GM19099 (cell line): ENCODE measurements around the gene TTLL10.

Source experiments
- POLR2A ChIP-seq: IDR thresholded peaks from 3 replicates; pipeline ENCODE4 v1.6.1; 2011; ENCODE audit warnings: low read depth; ENCODE audit not compliant: insufficient read length; ENCODE audit errors: extremely low read depth

TTLL10 gene

GRCh38 chr1:1150100-1150499 is 23.6 kb upstream of the TTLL10 start:
- TF ChIP-seq POLR2A: no peak

- TF ChIP-seq POLR2A: no peak
Observed at GRCh38 chr1:1151306-1151705, 22.4 kb upstream of the TTLL10 start.

- TF ChIP-seq POLR2A: no peak
Observed at GRCh38 chr1:1153874-1154273, 19.8 kb upstream of the TTLL10 start.

GRCh38 chr1:1155258-1155657 is 18.4 kb upstream of the TTLL10 start:
- TF ChIP-seq POLR2A: no peak

- TF ChIP-seq POLR2A: no peak
Observed at GRCh38 chr1:1156140-1157032, 17.3 kb upstream of the TTLL10 start.

GRCh38 chr1:1157033-1157365 is 16.7 kb upstream of the TTLL10 start:
- TF ChIP-seq POLR2A: no peak

- TF ChIP-seq POLR2A: peak; percentile 67
Observed at GRCh38 chr1:1157426-1157913, 16.2 kb upstream of the TTLL10 start.

GRCh38 chr1:1157914-1158710 is 15.6 kb upstream of the TTLL10 start:
- no peak for TF ChIP-seq POLR2A

- TF ChIP-seq POLR2A: no peak
Observed at GRCh38 chr1:1160281-1160930, 13.3 kb upstream of the TTLL10 start.

GRCh38 chr1:1161078-1161682 is 12.5 kb upstream of the TTLL10 start:
- TF ChIP-seq POLR2A: no peak

- no peak for TF ChIP-seq POLR2A
Observed at GRCh38 chr1:1161683-1162079, 12.0 kb upstream of the TTLL10 start.

- no peak for TF ChIP-seq POLR2A
Observed at GRCh38 chr1:1162597-1163537, 10.8 kb upstream of the TTLL10 start.

- no peak for TF ChIP-seq POLR2A
Observed at GRCh38 chr1:1163538-1164070, 10.1 kb upstream of the TTLL10 start.

- TF ChIP-seq POLR2A: no peak
Observed at GRCh38 chr1:1164361-1164700, 9.3 kb upstream of the TTLL10 start.

- TF ChIP-seq POLR2A: no peak
Observed at GRCh38 chr1:1164701-1165451, 8.8 kb upstream of the TTLL10 start.
